ENCODE measurements around the gene HMGXB4.
A peak's percentile ranks its signal among the peaks of the same experiment; 100 is the strongest.

Gene HMGXB4

DNA sequence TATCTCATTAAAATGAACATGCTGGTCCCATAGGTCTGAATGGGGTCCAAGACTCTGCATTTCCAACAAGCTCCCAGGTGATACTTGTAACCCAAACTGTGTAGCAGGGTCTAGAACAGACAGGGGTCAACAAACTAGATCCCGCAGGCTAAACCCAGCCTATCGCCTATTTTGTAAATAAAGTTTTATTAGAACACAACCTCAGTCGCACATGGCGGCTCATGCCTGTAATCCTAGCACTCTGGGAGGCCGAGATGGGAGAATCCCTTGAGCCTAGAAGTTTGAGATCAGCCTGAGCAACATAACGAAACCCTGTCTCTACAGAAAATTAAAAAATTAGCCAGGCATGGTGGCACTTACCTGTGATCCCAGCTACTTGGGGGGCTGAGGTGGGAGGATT is 42.3 kb upstream of the HMGXB4 start:
- CTCF ChIA-PET, result no interaction called here
- TF ChIP-seq, protein P1, sequence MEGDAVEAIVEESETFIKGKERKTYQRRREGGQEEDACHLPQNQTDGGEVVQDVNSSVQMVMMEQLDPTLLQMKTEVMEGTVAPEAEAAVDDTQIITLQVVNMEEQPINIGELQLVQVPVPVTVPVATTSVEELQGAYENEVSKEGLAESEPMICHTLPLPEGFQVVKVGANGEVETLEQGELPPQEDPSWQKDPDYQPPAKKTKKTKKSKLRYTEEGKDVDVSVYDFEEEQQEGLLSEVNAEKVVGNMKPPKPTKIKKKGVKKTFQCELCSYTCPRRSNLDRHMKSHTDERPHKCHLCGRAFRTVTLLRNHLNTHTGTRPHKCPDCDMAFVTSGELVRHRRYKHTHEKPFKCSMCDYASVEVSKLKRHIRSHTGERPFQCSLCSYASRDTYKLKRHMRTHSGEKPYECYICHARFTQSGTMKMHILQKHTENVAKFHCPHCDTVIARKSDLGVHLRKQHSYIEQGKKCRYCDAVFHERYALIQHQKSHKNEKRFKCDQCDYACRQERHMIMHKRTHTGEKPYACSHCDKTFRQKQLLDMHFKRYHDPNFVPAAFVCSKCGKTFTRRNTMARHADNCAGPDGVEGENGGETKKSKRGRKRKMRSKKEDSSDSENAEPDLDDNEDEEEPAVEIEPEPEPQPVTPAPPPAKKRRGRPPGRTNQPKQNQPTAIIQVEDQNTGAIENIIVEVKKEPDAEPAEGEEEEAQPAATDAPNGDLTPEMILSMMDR (IDR thresholded peaks at IDR 0.05; ENCODE audit: insufficient read depth, low read length, missing control alignments), result no peak
- no peak overlapping the region for H3K4me3 ChIP-seq (ENCODE audit: low read depth, low read length)

DNA sequence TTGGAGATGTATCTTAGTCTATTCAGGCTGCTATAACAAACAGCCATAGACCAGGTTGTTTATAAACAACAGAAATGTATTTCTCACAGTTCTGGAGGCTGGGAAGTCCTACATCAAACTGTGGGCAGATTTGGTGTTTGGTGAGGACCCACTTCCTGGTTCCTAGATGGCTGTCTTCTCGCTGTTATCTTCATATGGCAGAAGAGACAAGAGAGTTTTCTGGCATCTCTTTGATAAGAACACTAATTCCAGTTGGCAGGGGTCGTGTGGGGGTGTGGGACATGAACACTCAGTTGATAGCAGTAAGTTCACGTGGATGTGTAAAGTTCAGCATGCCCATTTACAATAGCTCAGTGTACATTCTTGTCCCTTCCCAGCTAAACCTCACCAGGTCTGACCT is 41.3 kb upstream of the HMGXB4 start:
- no peak overlapping the region for H3K4me3 ChIP-seq (ENCODE audit: low read depth, low read length)
- CTCF ChIA-PET, result interaction anchor here (7.1 kb wide), 1 partner anchor 15 kb away, joined by 70 read pairs; no protein-coding TSS in a partner anchor
- DNase-seq (ENCODE audit: low read depth, low spot score), result no peak
- POLR2A ChIA-PET, result no interaction called here
- TF ChIP-seq, protein P1 (IDR thresholded peaks at IDR 0.05; ENCODE audit: insufficient read depth, low read length, missing control alignments), result no peak

More for the DNA sequence above, 42.3 kb upstream of the HMGXB4 start:
- no peak for DNase-seq (ENCODE audit: low read depth, low spot score)
- POLR2A ChIA-PET, result no interaction called here

DNA sequence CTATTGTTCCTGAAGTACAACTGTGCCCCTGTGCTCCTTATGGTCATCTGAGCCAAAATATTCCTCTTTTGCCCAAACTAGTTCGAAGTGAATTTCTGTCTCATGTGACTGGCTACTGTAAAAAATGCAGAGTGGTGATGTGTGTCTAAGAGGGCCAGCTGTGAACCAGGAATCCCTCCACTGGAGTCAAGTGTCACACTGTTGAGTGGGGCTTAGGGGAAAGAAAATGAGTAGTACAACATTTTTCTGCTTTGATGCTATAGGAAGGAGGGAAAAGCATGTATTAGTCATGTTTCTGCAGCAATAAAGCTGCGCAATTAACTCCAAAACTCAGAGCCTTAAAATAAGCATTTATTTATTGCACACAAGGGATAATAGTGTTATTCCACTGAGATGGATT is 39.8 kb upstream of the HMGXB4 start:
- DNase-seq (ENCODE audit: low read depth, low spot score), result no peak
- TF ChIP-seq, protein P1 (IDR thresholded peaks at IDR 0.05; ENCODE audit: insufficient read depth, low read length, missing control alignments), result no peak
- POLR2A ChIA-PET, result no interaction called here
- H3K4me3 ChIP-seq (ENCODE audit: low read depth, low read length), result no peak overlapping the region
- CTCF ChIA-PET, result interaction anchor here (7.1 kb wide), 1 partner anchor 13 kb away, joined by 70 read pairs; no protein-coding TSS in a partner anchor

DNA sequence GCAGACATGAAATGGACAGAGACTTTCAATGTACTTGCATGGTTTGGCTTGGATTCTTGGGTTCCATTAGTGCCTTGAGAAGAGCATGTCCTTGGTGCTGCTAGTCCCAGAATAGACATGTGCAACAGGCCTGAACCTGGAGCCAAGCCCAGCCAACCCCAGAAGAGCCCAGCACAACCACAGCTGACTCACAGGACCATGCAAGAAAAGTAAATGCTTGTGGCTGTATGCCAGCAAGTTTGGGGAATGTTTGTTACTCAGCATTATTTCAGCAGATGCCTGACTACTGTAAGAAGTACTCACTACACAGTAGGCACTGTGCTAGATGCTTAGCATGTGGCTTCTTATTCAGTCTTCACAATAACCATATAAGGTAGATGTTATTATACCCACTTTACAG is 39.2 kb upstream of the HMGXB4 start:
- ChIA-PET POLR2A (no interaction called here), CTCF (interaction anchor here (7.1 kb wide), 1 partner anchor 13 kb away, joined by 70 read pairs; no protein-coding TSS in a partner anchor)
- H3K4me3 ChIP-seq (ENCODE audit: low read depth, low read length), result no peak overlapping the region
- no peak for DNase-seq (ENCODE audit: low read depth, low spot score)
- TF ChIP-seq, protein P1 (IDR thresholded peaks at IDR 0.05; ENCODE audit: insufficient read depth, low read length, missing control alignments), result no peak

DNA sequence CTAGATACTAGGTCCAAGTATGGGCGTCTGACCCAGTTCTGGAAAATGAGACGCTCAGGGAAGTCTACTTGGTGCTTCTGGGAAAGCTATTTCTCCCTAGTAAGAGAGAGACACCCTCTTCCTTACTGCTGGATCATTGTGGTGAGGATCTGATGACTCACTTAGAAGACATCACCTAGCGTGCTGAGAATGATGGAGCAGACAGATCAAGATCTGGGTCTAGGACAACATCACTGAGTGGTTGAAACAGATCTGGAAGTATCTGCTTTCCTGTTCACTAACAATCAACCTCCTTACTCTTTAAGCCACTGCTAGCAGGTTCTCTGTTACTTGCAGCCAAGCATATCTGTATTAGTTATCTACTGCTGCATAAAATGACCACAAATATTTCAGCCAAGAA is 38.3 kb upstream of the HMGXB4 start:
- DNase-seq (ENCODE audit: low read depth, low spot score), result peak; percentile 52
- CTCF ChIA-PET, result interaction anchor here (7.1 kb wide), 1 partner anchor 12 kb away, joined by 70 read pairs; no protein-coding TSS in a partner anchor

DNA sequence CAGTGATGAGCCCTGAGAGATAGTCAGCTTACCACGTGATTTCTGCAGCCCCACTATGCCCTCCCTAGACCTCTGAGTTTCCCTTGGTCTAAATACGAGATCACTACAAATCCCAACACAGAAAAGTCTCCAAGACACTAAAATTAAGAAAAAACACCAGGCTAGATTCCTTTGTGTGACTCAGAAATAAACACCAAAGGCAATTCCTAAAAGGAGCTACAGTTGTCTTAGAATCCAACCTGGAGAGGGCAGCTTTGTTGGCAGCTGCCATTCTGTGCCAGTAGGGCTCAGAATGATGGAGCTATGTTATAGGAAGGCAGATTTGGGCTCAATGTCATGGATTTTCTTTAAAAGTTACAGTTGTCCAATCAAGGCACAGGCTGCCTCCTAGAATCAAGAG is 37.1 kb upstream of the HMGXB4 start:
- no peak overlapping the region for H3K4me3 ChIP-seq (ENCODE audit: low read depth, low read length)
- ChIA-PET POLR2A (no interaction called here), CTCF (interaction anchor here (1.0 to 7.1 kb wide), 2 partner anchors 10 to 65 kb away, joined by 3 to 70 read pairs; no protein-coding TSS in a partner anchor)
- no peak for DNase-seq (ENCODE audit: low read depth, low spot score)
- TF ChIP-seq, protein P1 (IDR thresholded peaks at IDR 0.05; ENCODE audit: insufficient read depth, low read length, missing control alignments), result no peak

More for the DNA sequence above, 38.3 kb upstream of the HMGXB4 start:
- TF ChIP-seq, protein P1 (IDR thresholded peaks at IDR 0.05; ENCODE audit: insufficient read depth, low read length, missing control alignments), result no peak
- POLR2A ChIA-PET, result no interaction called here
- H3K4me3 ChIP-seq (ENCODE audit: low read depth, low read length), result no peak overlapping the region

Measured in AG04449 (cell line).